Right atrium auricular region (tissue), 2 donors: Measurements from ENCODE around the gene UBE3D. TPM values are rescaled to one million over a fixed set of nuclear protein-coding genes. Genes with fewer than 3 reads are reported as not detected.
"Not testable (repeated sequence)": the region's sequence is repeated elsewhere in the genome, so short reads cannot be mapped to it uniquely, and the experiment has no call there.

Source experiments
- DNase-seq: peaks from one replicate; pipeline ENCODE4 v3.0.0-alpha.2; 2019; ENCODE audit warnings: low spot score
- H3K27ac ChIP-seq, 2 donors: fragments of 200-600 bp; sonication (generic); 1 replicate in 1 of 2; 2 replicates in 1 of 2; pipeline ENCODE4 v1.5.1; 2016 to 2019
- H3K27me3 ChIP-seq, 2 donors: fragments of 200-600 bp; sonication (generic); one replicate each; pipeline versions ENCODE4 v1.5.1 to v1.6.0; 2017 to 2019
- H3K36me3 ChIP-seq: fragments of 200-600 bp; sonication (generic); one replicate; pipeline ENCODE4 v1.5.1; 2016
- H3K4me1 ChIP-seq, 2 donors: fragments of 200-600 bp; sonication (generic); one replicate each; pipeline versions ENCODE4 v1.5.1 to v1.6.0; 2017 to 2019
- H3K4me3 ChIP-seq, 2 donors: fragments of 200-600 bp; sonication (generic); 1 replicate in 1 of 2; 2 replicates in 1 of 2; pipeline ENCODE4 v1.5.1; 2017 to 2019; ENCODE audit warnings: mild to moderate bottlenecking in 1 of 2, moderate library complexity in 1 of 2
- H3K9me3 ChIP-seq, 2 donors: fragments of 200-600 bp; sonication (generic); one replicate each; pipeline ENCODE4 v1.5.1; 2019
- total RNA-seq, 2 donors: library from RNA; depleted of rRNA; stranded (reverse); fragments of >200 nt; gene quantifications; one replicate each; pipeline ENCODE4 v1.1.0, GENCODE V29; 2016
- TF ChIP-seq, protein P1 (sequence below), 2 donors: fragments of 200-600 bp; sonication (generic); IDR thresholded peaks; one replicate each; pipeline ENCODE4 v1.5.1; 2019; ENCODE audit warnings: antibody characterized with exemption in 2 of 2

UBE3D gene
- total RNA-seq, 2 donors from 2014 or later, result 3.4 to 4.2 TPM

DNA sequence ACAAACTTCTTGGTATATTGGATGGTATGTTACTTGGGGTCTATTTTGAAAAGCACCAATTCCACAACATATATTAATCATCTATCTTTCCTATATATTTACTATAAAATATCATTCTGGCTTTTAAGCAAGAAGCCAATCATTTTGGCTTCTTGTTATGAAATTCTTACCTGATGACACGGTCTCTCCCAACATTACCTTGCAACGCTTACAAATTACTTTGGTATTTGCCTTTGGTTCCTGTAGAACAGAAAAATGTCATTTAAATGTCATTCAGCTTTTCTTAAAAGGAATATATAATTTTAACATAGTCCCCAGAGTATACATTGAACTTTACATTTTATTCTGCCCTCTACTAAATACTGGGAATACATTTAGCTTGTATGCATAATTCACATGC is 27.4 kb downstream of the UBE3D start:
- no peaks in the 10 kb centered on the region for H3K27me3 ChIP-seq
- H3K27ac ChIP-seq, result no peak overlapping the region
- H3K4me3 ChIP-seq, result no peak overlapping the region
- TF ChIP-seq, protein P1, sequence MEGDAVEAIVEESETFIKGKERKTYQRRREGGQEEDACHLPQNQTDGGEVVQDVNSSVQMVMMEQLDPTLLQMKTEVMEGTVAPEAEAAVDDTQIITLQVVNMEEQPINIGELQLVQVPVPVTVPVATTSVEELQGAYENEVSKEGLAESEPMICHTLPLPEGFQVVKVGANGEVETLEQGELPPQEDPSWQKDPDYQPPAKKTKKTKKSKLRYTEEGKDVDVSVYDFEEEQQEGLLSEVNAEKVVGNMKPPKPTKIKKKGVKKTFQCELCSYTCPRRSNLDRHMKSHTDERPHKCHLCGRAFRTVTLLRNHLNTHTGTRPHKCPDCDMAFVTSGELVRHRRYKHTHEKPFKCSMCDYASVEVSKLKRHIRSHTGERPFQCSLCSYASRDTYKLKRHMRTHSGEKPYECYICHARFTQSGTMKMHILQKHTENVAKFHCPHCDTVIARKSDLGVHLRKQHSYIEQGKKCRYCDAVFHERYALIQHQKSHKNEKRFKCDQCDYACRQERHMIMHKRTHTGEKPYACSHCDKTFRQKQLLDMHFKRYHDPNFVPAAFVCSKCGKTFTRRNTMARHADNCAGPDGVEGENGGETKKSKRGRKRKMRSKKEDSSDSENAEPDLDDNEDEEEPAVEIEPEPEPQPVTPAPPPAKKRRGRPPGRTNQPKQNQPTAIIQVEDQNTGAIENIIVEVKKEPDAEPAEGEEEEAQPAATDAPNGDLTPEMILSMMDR (IDR thresholded peaks at IDR 0.05), result no peak
- DNase-seq, result no peak
- no peaks in the 10 kb centered on the region for H3K36me3 ChIP-seq
- no peaks in the 10 kb centered on the region for H3K9me3 ChIP-seq
- no peaks in the 10 kb centered on the region for H3K4me1 ChIP-seq

DNA sequence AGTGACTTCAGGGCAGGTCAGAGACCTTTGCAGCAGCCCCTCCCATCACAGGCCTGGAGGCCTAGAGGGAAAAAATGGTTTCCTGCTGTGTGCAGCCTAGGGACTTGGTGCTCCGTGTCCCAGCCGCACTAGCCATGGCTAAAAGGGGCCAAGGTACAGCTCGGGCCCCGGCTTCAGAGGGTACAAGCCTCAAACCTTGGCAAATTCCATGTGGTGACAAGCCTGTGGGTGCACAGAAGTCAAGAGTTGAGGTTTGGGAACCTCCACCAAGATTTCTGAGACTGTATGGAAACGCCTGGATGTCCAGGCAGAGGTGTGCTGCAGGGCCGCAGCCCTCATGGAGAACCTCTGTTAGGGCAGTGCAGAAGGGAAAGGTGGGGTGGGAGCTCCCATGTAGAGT is 34.0 kb downstream of the UBE3D start:
- H3K27ac ChIP-seq, result no peak overlapping the region
- H3K4me3 ChIP-seq, result no peak overlapping the region
- H3K27me3 ChIP-seq, result no peaks in the 10 kb centered on the region
- TF ChIP-seq, protein P1 (IDR thresholded peaks at IDR 0.05), result no peak
- no peaks in the 10 kb centered on the region for H3K9me3 ChIP-seq
- no peak for DNase-seq
- H3K36me3 ChIP-seq, result peaks cover 8% of the 10 kb centered on the region
- no peaks in the 10 kb centered on the region for H3K4me1 ChIP-seq

- DNase-seq, result no peak
- no peaks in the 10 kb centered on the region for H3K4me1 ChIP-seq
- TF ChIP-seq, protein P1 (IDR thresholded peaks at IDR 0.05), result no peak
- H3K27ac ChIP-seq, result no peak overlapping the region
- no peaks in the 10 kb centered on the region for H3K9me3 ChIP-seq
- H3K27me3 ChIP-seq, result no peaks in the 10 kb centered on the region
- H3K36me3 ChIP-seq, result peaks cover 12% of the 10 kb centered on the region
- no peak overlapping the region for H3K4me3 ChIP-seq
Measured at GRCh38 chr6:83019741-83020140, 45.9 kb downstream of the UBE3D start.

DNA sequence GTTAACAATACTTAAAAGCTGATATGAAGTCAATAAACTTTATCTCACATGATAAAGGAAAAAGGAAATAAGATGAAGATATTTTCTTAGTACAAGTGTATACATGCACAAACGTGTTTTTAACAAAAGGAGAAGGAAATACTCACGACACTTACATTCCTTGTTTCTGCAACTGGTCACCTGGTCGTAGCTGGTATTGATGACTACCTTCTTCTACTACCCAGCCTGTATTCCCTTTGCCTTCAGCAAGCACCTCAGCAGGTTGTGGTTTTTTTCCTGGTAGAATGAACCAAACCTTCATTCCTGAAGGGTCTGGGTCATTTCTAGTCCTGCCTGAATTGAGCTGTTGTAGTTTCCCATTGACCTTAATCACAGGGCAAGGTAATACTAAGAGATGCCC is 54.5 kb downstream of the UBE3D start:
- H3K36me3 ChIP-seq, H3K27ac ChIP-seq, H3K4me3 ChIP-seq, H3K27me3 ChIP-seq, H3K4me1 ChIP-seq, DNase-seq, H3K9me3 ChIP-seq: not testable (repeated sequence)

DNA sequence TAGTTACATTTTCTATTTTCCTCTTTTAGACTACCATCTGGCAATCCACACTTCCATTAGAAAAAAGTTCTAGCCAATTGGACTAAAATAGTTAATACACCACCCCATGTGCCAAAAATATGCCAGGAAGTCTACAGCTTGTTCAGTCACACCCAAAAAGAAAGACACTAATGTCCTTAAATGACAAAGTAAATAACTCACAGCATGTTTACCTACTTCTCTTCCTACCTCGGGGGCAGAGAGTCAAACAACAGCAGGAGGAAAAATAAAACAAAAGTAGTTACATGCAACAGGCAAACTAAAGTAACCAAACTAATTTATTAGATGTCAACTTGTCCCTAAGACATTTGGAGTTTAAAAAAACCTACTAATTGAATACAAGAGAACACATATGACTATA is 57.0 kb downstream of the UBE3D start:
- Histone ChIP-seq H3K4me1 (no peaks in the 10 kb centered on the region), H3K27ac (no peak overlapping the region), H3K36me3 (no peaks in the 10 kb centered on the region), H3K9me3 (no peaks in the 10 kb centered on the region), H3K4me3 (no peak overlapping the region), H3K27me3 (no peaks in the 10 kb centered on the region)
- TF ChIP-seq, protein P1 (IDR thresholded peaks at IDR 0.05), result no peak
- no peak for DNase-seq

DNA sequence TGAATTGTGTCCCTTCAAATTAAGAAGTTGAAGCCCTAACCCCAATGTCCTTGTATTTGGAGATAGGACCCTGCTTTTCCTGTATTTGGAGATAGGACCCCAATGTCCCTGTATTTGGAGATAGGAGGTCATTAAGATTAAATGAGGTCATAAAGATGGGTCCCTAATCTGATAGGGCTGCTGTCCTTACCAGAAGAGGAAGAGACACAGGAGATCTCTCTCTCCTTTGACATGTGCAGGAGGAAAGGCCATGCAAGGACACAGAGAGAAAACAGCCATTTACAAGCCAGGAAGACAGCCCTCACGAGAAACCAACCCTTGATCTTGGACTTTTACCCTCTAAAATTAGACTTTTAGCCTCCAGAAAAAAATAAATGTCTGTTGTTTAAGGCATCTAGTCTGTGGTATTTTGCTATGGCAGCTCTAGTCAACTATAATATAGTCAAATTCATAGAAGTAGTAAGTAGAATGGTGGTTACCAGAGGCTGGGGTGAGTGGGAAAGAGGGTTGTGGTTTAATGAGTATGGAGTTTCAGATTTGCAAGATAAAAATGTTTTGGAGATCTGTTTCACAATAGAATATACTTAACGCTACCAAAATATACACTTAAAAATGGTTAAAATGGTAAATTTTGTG is 59.3 kb downstream of the UBE3D start:
- Histone ChIP-seq H3K36me3 (no peaks in the 10 kb centered on the region), H3K27me3 (no peaks in the 10 kb centered on the region), H3K4me3 (no peak overlapping the region), H3K4me1 (no peaks in the 10 kb centered on the region), H3K27ac (no peak overlapping the region), H3K9me3 (no peaks in the 10 kb centered on the region)
- DNase-seq, result no peak
- TF ChIP-seq, protein P1 (IDR thresholded peaks at IDR 0.05), result no peak
